Neural progenitor cell (in vitro differentiated cells): ENCODE results near the gene ATP13A3. TPM values are rescaled to one million over a fixed set of nuclear protein-coding genes. Genes with fewer than 3 reads are reported as not detected.
A peak's percentile ranks its signal among the peaks of the same experiment; 100 is the strongest.
"Not testable (repeated sequence)": the region's sequence is repeated elsewhere in the genome, so short reads cannot be mapped to it uniquely, and the experiment has no call there.

ENCODE experiments used
- DNase-seq: peaks from one replicate; pipeline ENCODE4 v3.0.0-alpha.2; 2016; ENCODE audit warnings: low spot score
- H2AFZ ChIP-seq: fragments of 200-600 bp; sonication (generic); replicated peaks from 2 replicates; pipeline ENCODE4 v1.6.1; 2016; ENCODE audit warnings: antibody characterized with exemption
- H3F3A ChIP-seq: fragments of 200-600 bp; sonication (generic); 2 replicates; pipeline ENCODE4 v1.6.1; 2016; ENCODE audit warnings: antibody characterized with exemption, low read depth
- H3K27ac ChIP-seq: fragments of 200-600 bp; sonication (generic); 2 replicates; pipeline ENCODE4 v1.5.1; 2016; ENCODE audit warnings: mild to moderate bottlenecking
- H3K27me3 ChIP-seq: fragments of 200-600 bp; sonication (generic); 2 replicates; pipeline ENCODE4 v1.6.1; 2016; ENCODE audit warnings: mild to moderate bottlenecking, moderate library complexity
- H3K36me3 ChIP-seq: fragments of 200-600 bp; sonication (generic); 2 replicates; pipeline ENCODE4 v1.5.1; 2016
- H3K4me1 ChIP-seq: fragments of 200-600 bp; sonication (generic); 2 replicates; pipeline ENCODE4 v1.6.1; 2016; ENCODE audit warnings: mixed run types
- H3K4me2 ChIP-seq: fragments of 200-600 bp; sonication (generic); 2 replicates; pipeline ENCODE4 v1.6.1; 2016
- H3K4me3 ChIP-seq: fragments of 200-600 bp; sonication (generic); 2 replicates; pipeline ENCODE4 v1.5.1; 2016
- H3K79me2 ChIP-seq: fragments of 200-600 bp; sonication (generic); 2 replicates; pipeline ENCODE4 v1.6.1; 2016; ENCODE audit warnings: low read depth
- H3K9ac ChIP-seq: fragments of 200-600 bp; sonication (generic); 2 replicates; pipeline ENCODE4 v1.6.1; 2016
- H3K9me3 ChIP-seq: fragments of 200-600 bp; sonication (generic); 2 replicates; pipeline ENCODE4 v1.5.1; 2016; ENCODE audit warnings: low read depth
- H4K20me1 ChIP-seq: fragments of 200-600 bp; sonication (generic); 2 replicates; pipeline ENCODE4 v1.6.1; 2016; ENCODE audit warnings: low read depth
- H3K27ac Mint-ChIP-seq: 3 replicates; pipeline ENCODE4 v1.8.0; 2021; ENCODE audit warnings: mixed read lengths
- H3K27me3 Mint-ChIP-seq: 2 replicates; pipeline ENCODE4 v1.8.0; 2022; ENCODE audit warnings: low read depth, mild to moderate bottlenecking, inconsistent platforms, moderate library complexity, mixed read lengths; ENCODE audit not compliant: insufficient read depth
- H3K36me3 Mint-ChIP-seq: 3 replicates; pipeline ENCODE4 v1.8.0; 2021; ENCODE audit warnings: mixed read lengths
- H3K4me1 Mint-ChIP-seq: 3 replicates; pipeline ENCODE4 v1.8.0; 2021; ENCODE audit warnings: mixed read lengths
- H3K4me3 Mint-ChIP-seq: 3 replicates; pipeline ENCODE4 v1.8.0; 2021; ENCODE audit warnings: mild to moderate bottlenecking, moderate library complexity, mixed read lengths
- H3K9me3 Mint-ChIP-seq: 3 replicates; pipeline ENCODE4 v1.8.0; 2020; ENCODE audit warnings: mixed read lengths
- EZH2 ChIP-seq: fragments of 200-600 bp; sonication (generic); IDR thresholded peaks from 2 replicates; pipeline ENCODE4 v1.6.1; 2017; ENCODE audit warnings: antibody characterized with exemption, mild to moderate bottlenecking, moderate library complexity
- EZH2phosphoT487 ChIP-seq: fragments of 200-600 bp; sonication (generic); IDR thresholded peaks from 2 replicates; pipeline ENCODE4 v1.6.1; 2017; ENCODE audit warnings: antibody characterized with exemption
- total RNA-seq: library from RNA; depleted of rRNA; stranded (reverse); fragments of >200 nt; gene quantifications from 2 replicates; pipeline ENCODE4 v1.2.3, GENCODE V29; 2015; ENCODE audit warnings: low replicate concordance
- TF ChIP-seq, protein P1 (sequence below): fragments of 200-600 bp; sonication (generic); IDR thresholded peaks from 2 replicates; pipeline ENCODE4 v1.5.1; 2017; ENCODE audit warnings: antibody characterized with exemption, mild to moderate bottlenecking

ATP13A3 gene
- total RNA-seq, 1 donor from 2014 or later: 105 TPM

- H3K27me3 ChIP-seq: no peaks in the 10 kb centered on the region
- Mint-ChIP-seq H3K36me3 (peaks cover 8% of the 10 kb centered on the region), H3K27me3 (peaks cover 8% of the 10 kb centered on the region), H3K9me3 (peaks cover 8% of the 10 kb centered on the region), H3K4me1 (peaks cover 9% of the 10 kb centered on the region), H3K27ac (no peak overlapping the region), H3K4me3 (peak overlapping the region; percentile 95)
- no peak overlapping the region for H2AFZ ChIP-seq
- peak overlapping the region; percentile 92 for H3K4me2 ChIP-seq
- no peak overlapping the region for H3K27ac ChIP-seq
- no peaks in the 10 kb centered on the region for H3K9me3 ChIP-seq
- TF ChIP-seq EZH2phosphoT487 (no peak), EZH2 (no peak)
- TF ChIP-seq, protein P1, sequence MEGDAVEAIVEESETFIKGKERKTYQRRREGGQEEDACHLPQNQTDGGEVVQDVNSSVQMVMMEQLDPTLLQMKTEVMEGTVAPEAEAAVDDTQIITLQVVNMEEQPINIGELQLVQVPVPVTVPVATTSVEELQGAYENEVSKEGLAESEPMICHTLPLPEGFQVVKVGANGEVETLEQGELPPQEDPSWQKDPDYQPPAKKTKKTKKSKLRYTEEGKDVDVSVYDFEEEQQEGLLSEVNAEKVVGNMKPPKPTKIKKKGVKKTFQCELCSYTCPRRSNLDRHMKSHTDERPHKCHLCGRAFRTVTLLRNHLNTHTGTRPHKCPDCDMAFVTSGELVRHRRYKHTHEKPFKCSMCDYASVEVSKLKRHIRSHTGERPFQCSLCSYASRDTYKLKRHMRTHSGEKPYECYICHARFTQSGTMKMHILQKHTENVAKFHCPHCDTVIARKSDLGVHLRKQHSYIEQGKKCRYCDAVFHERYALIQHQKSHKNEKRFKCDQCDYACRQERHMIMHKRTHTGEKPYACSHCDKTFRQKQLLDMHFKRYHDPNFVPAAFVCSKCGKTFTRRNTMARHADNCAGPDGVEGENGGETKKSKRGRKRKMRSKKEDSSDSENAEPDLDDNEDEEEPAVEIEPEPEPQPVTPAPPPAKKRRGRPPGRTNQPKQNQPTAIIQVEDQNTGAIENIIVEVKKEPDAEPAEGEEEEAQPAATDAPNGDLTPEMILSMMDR: no peak
- no peak overlapping the region for H3K4me3 ChIP-seq
- H4K20me1 ChIP-seq: peaks cover 48% of the 10 kb centered on the region
- H3K79me2 ChIP-seq: peaks cover 67% of the 10 kb centered on the region
- peaks cover 7% of the 10 kb centered on the region for H3K4me1 ChIP-seq
- no peaks in the 10 kb centered on the region for H3F3A ChIP-seq
- DNase-seq: no peak
- H3K9ac ChIP-seq: no peak overlapping the region
- H3K36me3 ChIP-seq: no peaks in the 10 kb centered on the region
Measured at GRCh38 chr3:194484614-194485013, 2.2 kb downstream of the ATP13A3 start.

DNA sequence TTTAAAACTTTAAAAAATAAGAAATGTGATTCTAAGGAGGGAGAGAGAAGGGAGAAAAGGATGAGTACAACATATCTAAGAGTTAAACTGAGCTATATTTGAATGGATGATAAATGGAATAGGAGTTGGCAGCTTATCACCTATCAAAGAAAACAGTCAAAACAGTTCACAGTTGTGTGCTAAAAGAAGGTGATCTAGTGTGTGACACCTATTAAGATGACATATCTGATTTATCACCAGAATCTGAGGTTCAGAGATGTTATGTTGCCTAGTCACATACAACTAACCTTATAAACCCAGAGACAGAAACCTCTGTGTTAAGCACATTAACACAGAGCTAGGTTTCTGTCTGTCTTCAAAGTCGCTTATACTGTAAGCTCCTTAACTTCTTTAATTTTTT is 3.0 kb downstream of the ATP13A3 start:
- Histone ChIP-seq H3K4me3 (no peak overlapping the region), H3K36me3 (no peaks in the 10 kb centered on the region), H3K4me2 (no peak overlapping the region), H3K27me3 (no peaks in the 10 kb centered on the region), H3K4me1 (peaks cover 7% of the 10 kb centered on the region), H3K27ac (no peak overlapping the region), H4K20me1 (peaks cover 55% of the 10 kb centered on the region), H3F3A (no peaks in the 10 kb centered on the region), H3K79me2 (peaks cover 75% of the 10 kb centered on the region), H3K9ac (no peak overlapping the region), H3K9me3 (no peaks in the 10 kb centered on the region), H2AFZ (no peak overlapping the region)
- no peak overlapping the region for H3K27ac Mint-ChIP-seq
- peaks cover 5% of the 10 kb centered on the region for H3K27me3 Mint-ChIP-seq
- TF ChIP-seq EZH2phosphoT487 (no peak), EZH2 (no peak)
- TF ChIP-seq, protein P1: no peak
- no peak for DNase-seq
- H3K4me3 Mint-ChIP-seq: no peak overlapping the region
- peaks cover 7% of the 10 kb centered on the region for H3K9me3 Mint-ChIP-seq
- peaks cover 8% of the 10 kb centered on the region for H3K36me3 Mint-ChIP-seq
- peaks cover 9% of the 10 kb centered on the region for H3K4me1 Mint-ChIP-seq

- not testable (repeated sequence) for H3K27ac ChIP-seq, H3K9me3 Mint-ChIP-seq, H3K4me2 ChIP-seq, DNase-seq, H3K4me1 Mint-ChIP-seq, H3F3A ChIP-seq, H3K27me3 ChIP-seq, H3K9me3 ChIP-seq, H3K4me3 ChIP-seq, H3K4me1 ChIP-seq, H3K9ac ChIP-seq, H3K4me3 Mint-ChIP-seq, H2AFZ ChIP-seq, H3K27me3 Mint-ChIP-seq, H3K36me3 Mint-ChIP-seq, H3K27ac Mint-ChIP-seq, H3K36me3 ChIP-seq
- H4K20me1 ChIP-seq: peaks cover 62% of the 10 kb centered on the region
- peaks cover 85% of the 10 kb centered on the region for H3K79me2 ChIP-seq
Measured at GRCh38 chr3:194482830-194483229, 4.0 kb downstream of the ATP13A3 start.

DNA sequence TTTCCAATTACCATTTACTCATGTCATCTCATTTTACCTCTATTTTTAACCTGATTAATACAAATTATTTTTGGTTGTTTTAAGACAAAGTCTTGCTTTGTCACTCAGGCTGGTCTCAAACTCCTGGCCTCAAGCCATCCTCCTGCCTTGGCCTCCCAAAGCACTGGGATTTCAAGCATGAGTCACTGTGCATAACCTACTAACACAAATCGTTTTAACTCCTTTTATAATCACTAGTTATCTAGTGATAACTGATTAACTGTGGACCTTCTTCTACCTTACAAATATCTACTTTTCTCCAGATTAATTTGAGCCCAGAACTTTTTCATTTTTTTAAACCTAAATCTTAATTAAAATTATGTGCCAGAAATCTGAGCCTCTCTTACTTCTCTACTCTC is 4.6 kb downstream of the ATP13A3 start:
- H3K4me3 ChIP-seq: no peak overlapping the region
- H3K4me2 ChIP-seq: no peak overlapping the region
- H3K27me3 Mint-ChIP-seq: no peaks in the 10 kb centered on the region
- H3K4me3 Mint-ChIP-seq: no peak overlapping the region
- no peaks in the 10 kb centered on the region for H3K36me3 ChIP-seq
- H4K20me1 ChIP-seq: peaks cover 64% of the 10 kb centered on the region
- no peaks in the 10 kb centered on the region for H3K27me3 ChIP-seq
- H3K27ac Mint-ChIP-seq: no peak overlapping the region
- peaks cover 8% of the 10 kb centered on the region for H3K36me3 Mint-ChIP-seq
- H3K4me1 Mint-ChIP-seq: peaks cover 9% of the 10 kb centered on the region
- H3K4me1 ChIP-seq: peaks cover 7% of the 10 kb centered on the region
- no peak for DNase-seq
- no peaks in the 10 kb centered on the region for H3K9me3 ChIP-seq
- no peak overlapping the region for H3K9ac ChIP-seq
- H3F3A ChIP-seq: no peaks in the 10 kb centered on the region
- H3K27ac ChIP-seq: no peak overlapping the region
- H3K79me2 ChIP-seq: peaks cover 91% of the 10 kb centered on the region
- H2AFZ ChIP-seq: no peak overlapping the region
- H3K9me3 Mint-ChIP-seq: no peaks in the 10 kb centered on the region
- TF ChIP-seq, protein P1: no peak
